K562 (cell line): ENCODE data around the gene CNGB1. TPM values are rescaled to one million over a fixed set of nuclear protein-coding genes. Genes with fewer than 3 reads are reported as not detected.

Experiments
- ATAC-seq: fragments of 200-7000 bp; cut with Tn5 transposase; 3 replicates; pipeline ENCODE4 v1.9.1; 2020; ENCODE audit warnings: moderate library complexity
- BruUV-seq: library from RNA; stranded (reverse); fragments of 400-500 nt; replicated peaks from 2 replicates; lab custom pipeline; 2021; lab: Mats Ljungman, UMichigan
- CTCF ChIA-PET: fragments of 300-600 bp; formaldehyde crosslinking; extraction: SDS; loops from one replicate; lab custom pipeline; 2021; ENCODE audit warnings: low intra/inter-chr PET ratio; lab: Yijun Ruan, JAX
- POLR2A ChIA-PET: fragments of 300-600, 350-650 bp; sonication (Branson Sonifier 250); formaldehyde crosslinking; extraction: SDS; loops from one replicate; lab custom pipeline; 2021; ENCODE audit warnings: antibody characterized with exemption, inconsistent platforms; lab: Yijun Ruan, JAX
- DNase-seq, 4 experiments: peaks; one replicate each; pipeline versions ENCODE4 v3.0.0 to v3.0.0-alpha.2; 2011 to 2018; ENCODE audit warnings: low spot score in 3 of 4, mixed read lengths in 3 of 4; ENCODE audit errors: extremely low read depth in 1 of 4
- FAIRE-seq: peaks from 2 replicates; lab custom pipeline; 2011; peaks lifted over from hg19 to GRCh38; lab: Jason Lieb, UNC
- H2AFZ ChIP-seq: 2 replicates; pipeline ENCODE4 v1.6.0; 2011; ENCODE audit warnings: low read depth, low read length, control low read depth, inconsistent platforms
- H3K27ac ChIP-seq: fragments of 200-600 bp; 3 replicates; pipeline ENCODE4 v1.8.0; 2011; ENCODE audit warnings: low read depth, mild to moderate bottlenecking, control low read depth, inconsistent platforms, low read length, moderate library complexity, mixed read lengths; ENCODE audit errors: extremely low read depth
- H3K27me3 ChIP-seq, 2 experiments: fragments of 300-600 bp in 1 of 2; 2 replicates in 1 of 2; 3 replicates in 1 of 2; pipeline versions ENCODE4 v1.6.0 to v1.8.0; 2011; ENCODE audit warnings: inconsistent platforms in 2 of 2, low read length in 2 of 2, mild to moderate bottlenecking in 1 of 2, mixed read lengths in 1 of 2, moderate library complexity in 1 of 2; ENCODE audit not compliant: control insufficient read depth in 2 of 2, insufficient read depth in 2 of 2
- H3K36me3 ChIP-seq: fragments of 300-600 bp; 3 replicates; pipeline ENCODE4 v1.8.0; 2011; ENCODE audit warnings: mild to moderate bottlenecking, low read length, inconsistent platforms; ENCODE audit not compliant: control insufficient read depth, insufficient read depth
- H3K4me1 ChIP-seq, 2 experiments: fragments of 200-600 bp in 1 of 2; replicated peaks in 1 of 2; 2 replicates in 1 of 2; 3 replicates in 1 of 2; pipeline versions ENCODE4 v1.5.1 to v1.8.0; 2011; ENCODE audit warnings: inconsistent platforms in 2 of 2, low read length in 2 of 2, mild to moderate bottlenecking in 1 of 2, mixed read lengths in 1 of 2, moderate library complexity in 1 of 2; ENCODE audit not compliant: control insufficient read depth in 2 of 2, insufficient read depth in 2 of 2
- H3K4me2 ChIP-seq: 2 replicates; pipeline ENCODE4 v1.6.1; 2011; ENCODE audit warnings: low read length, control low read depth, inconsistent platforms, mixed read lengths; ENCODE audit not compliant: insufficient read depth
- H3K4me3 ChIP-seq: fragments of 200-600 bp; sonication (generic), shearing (Covaris generic); 2 replicates; pipeline ENCODE4 v1.5.1; 2016; ENCODE audit warnings: control low read depth, inconsistent platforms
- H3K79me2 ChIP-seq: fragments of 200-600 bp; 3 replicates; pipeline ENCODE4 v1.8.0; 2011; ENCODE audit warnings: low read length, inconsistent platforms; ENCODE audit not compliant: control insufficient read depth, insufficient read depth
- H3K9ac ChIP-seq, 2 experiments: 2 replicates each; pipeline versions ENCODE4 v1.6.0 to v1.6.1; 2011; ENCODE audit warnings: low read depth in 2 of 2, low read length in 2 of 2, control low read depth in 1 of 2, inconsistent platforms in 1 of 2, mild to moderate bottlenecking in 1 of 2, mixed read lengths in 1 of 2; ENCODE audit not compliant: insufficient read depth in 1 of 2
- H3K9me1 ChIP-seq: one replicate; pipeline ENCODE4 v1.6.0; 2011; ENCODE audit warnings: inconsistent platforms, mild to moderate bottlenecking, low read length, moderate library complexity; ENCODE audit not compliant: control insufficient read depth, insufficient read depth
- H3K9me3 ChIP-seq: replicated peaks from 2 replicates; pipeline ENCODE4 v1.5.1; 2011; ENCODE audit warnings: low read depth, low read length, inconsistent platforms; ENCODE audit not compliant: control insufficient read depth, insufficient read depth
- H4K20me1 ChIP-seq: replicated peaks from 2 replicates; pipeline ENCODE4 v1.6.1; 2011; ENCODE audit warnings: low read length, inconsistent platforms, mixed read lengths; ENCODE audit not compliant: control insufficient read depth, insufficient read depth
- ARID2 ChIP-seq: fragments of 450-650 bp; IDR thresholded peaks from 2 replicates; pipeline ENCODE4 v1.6.1; 2017; ENCODE audit warnings: antibody characterized with exemption, mild to moderate bottlenecking
- GATAD2A ChIP-seq: fragments of 450-650 bp; IDR thresholded peaks from 2 replicates; pipeline ENCODE4 v1.6.1; 2017
- MEIS2 ChIP-seq: fragments of 450-650 bp; IDR thresholded peaks from 2 replicates; pipeline ENCODE4 v1.6.1; 2014; ENCODE audit warnings: mild to moderate bottlenecking; ENCODE audit not compliant: partially characterized antibody
- PPARD ChIP-seq: fragments of 250-450 bp; sonication (Bioruptor Pico); IDR thresholded peaks from 2 replicates; pipeline ENCODE4 v1.8.0; 2022; ENCODE audit warnings: inconsistent platforms, mild to moderate bottlenecking, moderate library complexity
- ZNF12 ChIP-seq: sonication (generic); formaldehyde crosslinking; IDR thresholded peaks from 2 replicates; pipeline ENCODE4 v1.4.0; 2020; ENCODE audit warnings: mild to moderate bottlenecking, missing genetic modification reagents
- ZNF24 ChIP-seq: fragments of 450-650 bp; IDR thresholded peaks from 2 replicates; pipeline ENCODE4 v1.6.1; 2016
- WGBS: fragments of 100-300 bp; shearing (Covaris generic); methylation state at CpG from one replicate; pipeline ENCODE4 v1.1.6; 2016; ENCODE audit warnings: low coverage, mixed read lengths; ENCODE audit not compliant: insufficient coverage; ENCODE audit errors: missing lambda C conversion rate; 5-methylcytosine and 5-hydroxymethylcytosine counted together
- in situ Hi-C: fragments of 300-500 bp; cut with MboI; formaldehyde crosslinking; loops from 4 replicates; pipeline ENCODE4 v1.15.0; 2018; ENCODE audit warnings: inconsistent platforms, mixed read lengths
- intact Hi-C: fragments of 100-400 bp; cut with micrococcal nuclease; formaldehyde crosslinking; loops from 2 replicates; pipeline ENCODE4 v1.14.2; 2022
- polyA plus RNA-seq, 8 experiments: library from polyadenylated mRNA; depleted of rRNA in 4 of 8; stranded (reverse) in 5 of 8; unstranded in 3 of 8; fragments of >200 nt; fragmentation: Nextera tagmentation in 2 of 8; fragmentation: Illumina TruSeq in 1 of 8; extraction: Ambion mirVana in 2 of 8; extraction: Trizol in 1 of 8; gene quantifications; 2 replicates each; pipeline versions ENCODE4 v1.2.1 to v1.2.3, GENCODE V29; 2011 to 2014; ENCODE audit warnings: inconsistent platforms in 1 of 8, missing spikeins in 1 of 8
- total RNA-seq, 7 experiments: library from RNA; depleted of rRNA in 6 of 7; stranded (reverse); fragments of >200 nt in 6 of 7; fragmentation: Illumina TruSeq in 2 of 7; extraction: Trizol in 2 of 7; gene quantifications; 2 replicates each; pipeline versions ENCODE4 v1.2.1 to v1.2.3, GENCODE V29; 2011 to 2021; ENCODE audit warnings: low replicate concordance in 1 of 7

Gene CNGB1
- total and polyA plus RNA-seq, 9 of the 15 experiments (the other 6 are each of a cell fraction or from before 2014, with no cell fraction given), result not detected

DNA sequence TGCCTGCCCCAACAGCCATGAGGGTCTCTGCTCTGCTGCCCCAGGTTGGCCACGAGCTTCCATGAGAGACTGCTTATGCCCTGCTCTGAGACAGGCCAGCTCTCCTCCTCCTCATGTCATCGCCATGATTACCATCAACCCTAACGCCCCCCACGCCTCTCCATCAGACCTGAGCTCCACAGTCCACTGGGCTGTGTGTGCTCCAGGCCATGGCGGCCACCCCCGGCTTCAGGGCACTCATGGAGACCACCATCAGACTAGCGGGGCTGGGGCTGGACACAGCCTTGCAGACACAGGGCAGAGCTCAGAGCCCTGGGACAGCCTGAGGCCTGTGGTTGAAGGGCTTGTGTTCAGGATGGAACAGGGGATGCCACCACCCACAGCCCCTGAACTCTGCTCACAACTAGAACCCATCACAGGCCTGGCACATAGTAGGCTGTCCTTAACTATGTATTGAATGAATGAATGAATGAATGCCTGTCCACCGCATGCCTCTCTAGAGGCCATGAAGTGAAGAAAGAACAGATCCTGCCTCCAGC is 14.6 kb downstream of the CNGB1 start:
- Histone ChIP-seq H3K9me1 (no peaks in the 10 kb centered on the region), H3K27ac (no peak overlapping the region), H3K79me2 (no peaks in the 10 kb centered on the region), H3K4me2 (0 out of 2 replicates have a peak overlapping the region, but pooled peaks have one; percentile 16), H3K4me1 (peaks cover 0 to 23% of the 10 kb centered on the region in 2 experiments; a peak in 3 of 5 replicates), H4K20me1 (no peaks in the 10 kb centered on the region), H3K27me3 (no peaks in the 10 kb centered on the region; a peak in 1 of 5 replicates), H3K9me3 (no peaks in the 10 kb centered on the region), H2AFZ (no peak overlapping the region; the same call in 1 of the 2 replicates), H3K4me3 (no peak overlapping the region), H3K36me3 (no peaks in the 10 kb centered on the region), H3K9ac (peak overlapping the region in 1 of 2 experiments; percentile 86; a peak in 2 of 4 replicates)
- no TSS peak for BruUV-seq
- in situ Hi-C loops (no loop called here), intact Hi-C loops (no loop called here)
- ChIA-PET CTCF (no interaction called here), POLR2A (interaction anchor here (0.7 to 2.8 kb wide), 3 partner anchors 11 to 20 kb away, joined by 3 to 18 read pairs (median 3); a partner anchor contains a TSS)
- ATAC-seq (no peak; the same call in 2 of the 3 replicates), FAIRE-seq (no peak), DNase-seq (no peak)
- WGBS, result 15% methylated on average over 8 of the region's 8 CpGs
- TF ChIP-seq ZNF12 (no peak), ARID2 (no peak), PPARD (CRISPR knock-in tag) (no peak), ZNF24 (0 out of 2 replicates have a peak, but pooled peaks have one; percentile 49), GATAD2A (no peak), MEIS2 (no peak)
